Effector CD4-positive, alpha-beta T cell (primary cell): ENCODE data around the gene CENPP.

Experiments
- DNase-seq: peaks from one replicate; pipeline ENCODE4 v3.0.0-alpha.2; 2020

The CENPP gene

DNA sequence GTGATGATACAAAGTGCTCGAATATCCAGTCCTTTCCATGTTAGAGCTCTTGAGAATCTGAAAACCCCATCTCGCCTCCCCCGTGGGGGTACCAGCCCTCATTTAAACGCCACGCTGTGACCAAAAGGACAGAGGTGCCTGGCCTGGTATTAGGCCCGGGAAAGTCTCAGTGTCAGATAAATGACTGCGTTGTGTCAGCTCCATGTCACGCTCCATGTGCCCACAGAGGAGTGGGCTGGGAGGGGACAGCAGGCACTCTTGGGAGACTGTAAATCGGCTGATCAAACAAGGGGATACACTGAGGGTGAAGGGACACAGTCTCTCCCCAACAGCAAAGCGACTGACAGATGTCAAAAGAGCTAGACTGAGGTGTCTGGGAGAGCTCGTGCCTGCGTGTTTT is 275.7 kb downstream of the CENPP start:
- no peak for DNase-seq

GRCh38 chr9:92602413-92602812 is 276.7 kb downstream of the CENPP start:
- no peak for DNase-seq

GRCh38 chr9:92603100-92603499 is 277.3 kb downstream of the CENPP start:
- no peak for DNase-seq

GRCh38 chr9:92603990-92604389 is 278.2 kb downstream of the CENPP start:
- no peak for DNase-seq

DNA sequence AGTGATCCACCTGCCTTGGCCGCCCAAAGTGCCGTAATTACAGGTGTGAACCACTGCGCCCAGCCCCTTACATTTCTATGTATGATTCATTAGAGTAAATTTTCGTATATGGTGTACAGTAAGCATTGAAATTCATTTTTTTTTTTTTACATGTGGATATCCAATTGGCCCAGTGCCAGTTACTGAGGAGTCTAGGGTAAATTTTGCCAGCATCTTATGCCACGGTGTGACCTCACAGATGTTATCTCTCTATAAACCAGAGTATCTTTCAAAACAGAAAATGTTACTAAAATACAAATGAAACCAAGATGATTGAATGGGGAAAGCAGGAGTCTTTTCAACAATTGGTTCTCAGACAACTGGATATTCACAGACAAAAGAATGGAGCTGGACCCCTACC is 279.5 kb downstream of the CENPP start:
- no peak for DNase-seq

DNA sequence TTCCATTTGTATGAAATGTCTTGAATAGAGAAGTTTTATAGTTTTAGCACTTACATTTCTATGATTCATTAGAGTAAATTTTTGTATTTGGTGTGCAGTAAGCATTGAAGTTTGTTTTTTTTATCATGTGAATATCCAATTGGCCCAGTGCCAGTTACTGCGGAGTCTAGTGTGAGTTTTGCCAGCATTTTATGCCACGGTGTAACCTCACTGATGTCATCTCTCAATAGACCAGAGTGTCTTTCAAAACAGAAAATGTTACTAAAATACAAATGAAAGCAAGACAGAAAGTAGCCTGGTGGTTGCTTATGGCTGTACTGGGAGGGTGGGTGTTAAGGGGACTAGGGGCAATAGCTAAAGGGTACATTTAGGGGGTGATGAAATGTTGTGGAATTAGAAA is 281.3 kb downstream of the CENPP start:
- no peak for DNase-seq

DNA sequence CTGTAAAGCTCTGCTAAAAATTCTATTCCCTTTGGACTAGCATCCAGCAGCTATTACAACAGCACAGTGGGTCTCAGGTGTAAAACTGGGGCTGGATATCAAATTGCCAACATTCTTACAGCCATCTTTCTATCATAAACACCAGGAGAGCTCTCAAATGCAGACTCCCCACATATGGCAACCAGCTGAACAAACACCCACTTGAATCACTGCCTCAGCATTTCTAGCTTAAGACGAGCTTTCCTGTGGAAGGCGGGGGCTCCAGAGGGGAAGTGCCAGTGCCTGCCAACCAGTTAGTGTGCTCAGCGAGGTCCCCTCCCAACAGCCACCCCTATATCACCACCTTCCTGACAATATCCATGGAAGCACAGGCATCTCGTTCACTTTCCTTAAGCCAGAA is 282.0 kb downstream of the CENPP start:
- no peak for DNase-seq

DNA sequence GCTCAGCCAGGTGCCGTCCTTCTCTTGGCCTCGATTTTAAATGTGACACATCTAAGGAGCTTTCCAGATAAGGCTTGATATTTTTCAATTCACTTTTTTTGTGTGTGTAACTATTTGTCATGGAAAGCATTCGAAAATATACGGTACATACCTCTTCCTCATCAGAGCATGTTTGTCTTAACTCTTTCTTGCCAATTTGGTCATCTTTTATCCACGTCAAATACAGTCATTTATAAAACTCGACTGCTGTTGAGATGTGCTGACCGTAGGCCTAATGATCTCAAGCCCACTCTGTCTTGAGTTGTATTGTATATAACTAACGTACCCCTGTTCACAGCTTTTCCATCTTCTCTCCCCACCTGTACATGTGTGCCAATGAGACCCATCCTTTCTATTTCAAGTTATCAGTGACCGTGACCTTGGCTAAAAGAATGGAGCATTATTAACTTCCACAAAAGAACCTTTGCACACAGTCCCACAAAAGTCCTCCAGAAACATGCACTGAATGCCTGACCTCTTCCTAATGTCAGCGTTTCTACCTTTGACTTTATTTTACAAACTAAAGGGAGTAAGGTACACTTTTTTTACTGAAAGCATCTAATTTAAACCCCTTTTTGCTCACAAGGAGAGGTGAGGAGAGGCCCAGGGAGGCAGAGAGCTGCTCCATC is 282.6 kb downstream of the CENPP start:
- no peak for DNase-seq

- no peak for DNase-seq
These were observed 283.2 kb downstream of the CENPP start for GRCh38 chr9:92608909-92609445.

DNA sequence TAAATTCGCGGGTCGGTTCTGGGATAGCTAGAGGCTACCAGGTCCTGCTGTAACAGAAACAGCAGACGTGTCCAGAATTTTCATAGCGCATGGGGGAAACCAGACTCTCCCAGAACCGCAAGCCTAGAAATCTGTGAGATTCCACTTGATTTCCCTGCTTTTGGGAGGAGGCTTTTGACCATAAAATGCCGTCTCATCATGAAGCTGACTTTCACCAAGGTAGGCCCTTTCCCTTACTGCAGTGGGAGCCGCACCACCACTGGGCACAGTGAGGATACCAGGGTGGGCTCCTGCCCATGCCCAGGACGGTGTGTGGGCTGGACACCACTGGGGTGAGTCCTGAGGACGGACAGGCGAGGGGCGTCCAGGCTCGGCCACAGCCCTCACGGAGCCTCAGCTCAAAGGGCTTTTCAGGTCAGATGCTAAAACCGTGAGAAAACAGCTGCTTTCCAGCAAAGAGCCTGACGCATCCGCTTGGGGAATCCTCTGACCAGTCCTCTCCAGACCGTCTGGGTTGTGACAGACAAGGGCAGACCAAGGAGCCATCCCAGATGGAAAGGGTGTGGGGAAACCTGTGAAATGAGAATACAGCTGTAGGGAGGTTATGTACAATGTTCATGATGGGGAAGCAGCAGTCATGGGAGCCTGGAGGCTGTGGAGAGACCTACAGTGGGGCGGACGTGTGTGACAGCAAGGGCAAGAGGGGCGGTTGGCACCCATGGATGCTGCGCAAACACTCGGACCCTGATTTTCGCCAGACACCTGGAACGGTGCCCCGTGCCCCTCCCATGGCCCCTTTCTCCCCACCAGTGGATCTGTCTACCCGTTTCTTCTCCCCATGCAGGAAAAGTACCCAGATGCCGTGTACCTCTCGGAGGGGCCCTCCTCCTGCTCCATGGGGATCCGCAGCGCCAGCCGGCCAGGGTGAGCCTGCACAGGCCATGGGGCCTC is 285.0 kb downstream of the CENPP start:
- no peak for DNase-seq

- no peak for DNase-seq
These were observed 286.0 kb downstream of the CENPP start for GRCh38 chr9:92611621-92612285.

DNA sequence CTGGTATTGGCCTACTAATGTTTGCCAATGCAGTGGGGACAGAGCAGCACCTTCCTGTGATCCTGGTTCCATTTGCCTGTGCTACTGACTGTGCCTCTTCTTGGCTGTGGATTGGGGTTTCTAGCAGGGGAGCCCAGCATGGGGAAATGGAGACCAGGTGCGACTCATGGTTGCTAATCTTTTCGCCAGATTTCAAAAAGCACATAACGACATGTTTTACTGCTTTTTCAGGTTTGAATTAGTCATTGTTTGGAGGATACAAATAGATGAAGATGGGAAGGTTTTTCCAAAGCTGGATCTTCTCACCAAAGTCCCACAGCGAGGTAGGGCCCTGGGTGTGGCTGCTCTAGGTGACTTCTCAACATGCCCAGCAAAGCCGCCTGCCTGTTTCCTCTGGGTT is 286.5 kb downstream of the CENPP start:
- no peak for DNase-seq

- DNase-seq = no peak
These were observed 287.1 kb downstream of the CENPP start for GRCh38 chr9:92612816-92613215.

- no peak for DNase-seq
These were observed 287.7 kb downstream of the CENPP start for GRCh38 chr9:92613268-92614122.

DNA sequence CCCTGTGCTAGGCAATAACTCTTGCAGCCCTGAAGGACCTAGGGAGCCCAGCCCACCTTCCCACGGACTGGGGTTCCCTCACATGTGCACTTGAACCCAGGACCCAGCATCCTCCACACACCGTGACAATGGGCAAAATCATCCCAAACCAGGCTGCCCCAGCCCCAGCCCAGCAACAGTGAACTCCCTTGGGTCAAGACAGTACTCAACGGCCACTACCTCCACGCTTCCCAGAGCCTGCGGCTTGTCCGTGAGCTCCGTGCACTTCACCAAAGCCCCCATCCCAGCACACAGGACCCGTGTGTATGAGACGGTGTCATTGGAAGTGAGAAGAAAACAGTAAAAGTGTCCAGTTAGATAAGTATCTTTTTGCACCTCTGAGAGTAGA is 288.4 kb downstream of the CENPP start:
- DNase-seq = no peak

DNA sequence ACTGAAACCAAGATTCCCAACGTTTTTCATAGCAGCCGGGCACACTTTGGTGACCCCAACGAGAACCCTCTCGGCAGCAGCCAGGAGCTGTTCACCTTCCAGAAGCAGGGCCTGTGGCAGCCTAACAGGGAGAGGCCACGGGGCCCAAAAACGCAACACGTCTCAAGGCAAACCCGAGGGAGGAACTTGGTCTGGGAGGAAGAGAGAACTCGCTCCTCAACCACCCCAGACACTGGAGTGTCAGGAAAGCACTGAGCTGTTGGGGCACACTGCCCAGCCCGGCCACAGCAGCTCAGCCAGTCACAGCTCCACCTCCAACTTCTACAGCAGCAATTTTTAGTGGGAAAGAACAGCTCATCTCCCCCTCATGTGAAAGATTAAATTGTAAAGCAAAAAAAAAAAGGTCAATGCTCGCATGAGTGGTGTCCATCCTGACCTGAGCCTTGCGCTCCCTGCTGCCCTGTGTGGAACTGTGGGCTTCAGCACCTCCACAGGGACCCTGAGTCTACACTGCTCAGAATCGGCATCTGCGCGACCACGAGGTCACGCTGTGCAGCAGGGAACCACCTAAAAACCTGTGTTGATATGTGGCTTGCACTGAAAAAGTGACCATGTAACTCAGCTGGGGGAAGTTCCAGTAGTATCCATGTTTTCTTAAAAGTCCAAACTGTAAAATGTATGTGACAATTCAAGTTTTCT is 289.2 kb downstream of the CENPP start:
- no peak for DNase-seq

GRCh38 chr9:92615790-92616189 is 290.0 kb downstream of the CENPP start:
- DNase-seq = no peak

DNA sequence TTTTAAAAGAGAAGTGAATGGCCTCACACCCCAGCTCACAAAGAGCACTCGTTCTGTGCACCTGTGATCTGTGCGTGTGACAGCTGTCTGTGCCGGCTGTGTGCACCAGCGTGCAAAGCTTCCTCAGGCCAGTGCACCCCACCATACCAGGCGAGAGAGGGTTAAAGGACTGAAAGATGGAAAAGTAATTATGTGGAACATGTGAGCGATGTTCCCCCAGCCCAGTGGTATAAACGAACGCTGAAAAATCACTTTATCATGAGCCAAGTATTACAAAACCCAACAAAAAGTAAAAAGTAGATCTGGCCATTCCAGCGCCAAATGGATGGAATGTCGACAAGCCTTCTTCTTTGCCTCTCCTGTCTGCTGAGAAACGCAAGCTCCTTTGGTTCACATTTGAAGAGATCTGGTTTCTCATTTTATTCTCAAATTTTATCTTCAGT is 290.5 kb downstream of the CENPP start:
- DNase-seq = no peak

- no peak for DNase-seq
These were observed 290.9 kb downstream of the CENPP start for GRCh38 chr9:92616655-92617111.

- DNase-seq = no peak
These were observed 291.6 kb downstream of the CENPP start for GRCh38 chr9:92617195-92617813.

- DNase-seq = no peak
These were observed 292.3 kb downstream of the CENPP start for GRCh38 chr9:92617951-92618510.
